Measurements from ENCODE around the gene PKIG. TPM values are rescaled to one million over a fixed set of nuclear protein-coding genes. Genes with fewer than 3 reads are reported as not detected.

The PKIG gene
- polyA plus RNA-seq, 1 of the 3 experiments (the other 2 are of a cell fraction), result 92.9 TPM

GRCh38 chr20:44622501-44623270 is 40.3 kb downstream of the PKIG start:
- TF ChIP-seq TEAD4 (IDR thresholded peaks at IDR 0.05; ENCODE audit: borderline replicate concordance, insufficient read depth) (no peak), POLR2AphosphoS5 (IDR thresholded peaks at IDR 0.05; ENCODE audit: low read depth, low read length) (no peak)
- TF ChIP-seq, protein P1, sequence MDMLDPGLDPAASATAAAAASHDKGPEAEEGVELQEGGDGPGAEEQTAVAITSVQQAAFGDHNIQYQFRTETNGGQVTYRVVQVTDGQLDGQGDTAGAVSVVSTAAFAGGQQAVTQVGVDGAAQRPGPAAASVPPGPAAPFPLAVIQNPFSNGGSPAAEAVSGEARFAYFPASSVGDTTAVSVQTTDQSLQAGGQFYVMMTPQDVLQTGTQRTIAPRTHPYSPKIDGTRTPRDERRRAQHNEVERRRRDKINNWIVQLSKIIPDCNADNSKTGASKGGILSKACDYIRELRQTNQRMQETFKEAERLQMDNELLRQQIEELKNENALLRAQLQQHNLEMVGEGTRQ (IDR thresholded peaks at IDR 0.05; ENCODE audit: borderline replicate concordance, low read depth, low read length), result no peak
- Histone ChIP-seq H3K9ac (no peak overlapping the region), H3K36me3 (replicated peaks in 1 of 2; ENCODE audit: control insufficient read depth in 1 of 2, insufficient read depth in 2 of 2, low read length in 1 of 2) (peaks cover 12 to 34% of the 10 kb centered on the region in 2 experiments), H3K27me3 (ENCODE audit: insufficient read depth) (no peaks in the 10 kb centered on the region), H3K9me3 (no peaks in the 10 kb centered on the region), H3K79me2 (ENCODE audit: insufficient read depth) (no peaks in the 10 kb centered on the region), H4K20me1 (ENCODE audit: insufficient read depth) (no peaks in the 10 kb centered on the region), H2AFZ (ENCODE audit: low read depth) (no peak overlapping the region), H3K9me2 (no peaks in the 10 kb centered on the region), H3F3A (replicated peaks; ENCODE audit: insufficient read depth) (no peaks in the 10 kb centered on the region), H3K4me2 (no peak overlapping the region), H3K4me3 (ENCODE audit: low read depth in 2 of 2, low read length in 1 of 2) (no peak overlapping the region), H3K4me1 (ENCODE audit: control insufficient read depth in 1 of 2, insufficient read depth in 2 of 2, low read depth in 1 of 2, low read length in 1 of 2) (no peaks in the 10 kb centered on the region), H3K27ac (ENCODE audit: low read depth in 2 of 2, low read length in 1 of 2) (no peak overlapping the region)
- DNase-seq, result no peak
- WGBS (ENCODE audit: low lambda C conversion rate), result 85% methylated on average over 16 of the region's 19 CpGs
- CTCF ChIA-PET, result interaction anchor here (1.0 to 1.3 kb wide), 2 partner anchors 10 to 13 kb away, joined by 3 to 4 read pairs; no protein-coding TSS in a partner anchor
- POLR2A ChIA-PET, result no interaction called here

GRCh38 chr20:44624152-44624551 is 41.8 kb downstream of the PKIG start:
- Histone ChIP-seq H3F3A (replicated peaks; ENCODE audit: insufficient read depth) (no peaks in the 10 kb centered on the region), H2AFZ (ENCODE audit: low read depth) (no peak overlapping the region), H3K27ac (ENCODE audit: low read depth in 2 of 2, low read length in 1 of 2) (no peak overlapping the region), H3K27me3 (ENCODE audit: insufficient read depth) (no peaks in the 10 kb centered on the region), H3K79me2 (ENCODE audit: insufficient read depth) (no peaks in the 10 kb centered on the region), H4K20me1 (ENCODE audit: insufficient read depth) (no peaks in the 10 kb centered on the region), H3K4me1 (ENCODE audit: control insufficient read depth in 1 of 2, insufficient read depth in 2 of 2, low read depth in 1 of 2, low read length in 1 of 2) (no peaks in the 10 kb centered on the region; a peak in 1 of 4 replicates), H3K4me3 (ENCODE audit: low read depth in 2 of 2, low read length in 1 of 2) (no peak overlapping the region), H3K9me3 (no peaks in the 10 kb centered on the region), H3K4me2 (no peak overlapping the region), H3K9ac (no peak overlapping the region), H3K9me2 (no peaks in the 10 kb centered on the region), H3K36me3 (replicated peaks in 1 of 2; ENCODE audit: control insufficient read depth in 1 of 2, insufficient read depth in 2 of 2, low read length in 1 of 2) (peaks cover 12 to 29% of the 10 kb centered on the region in 2 experiments)
- ChIA-PET POLR2A (no interaction called here), CTCF (interaction anchor here (1.4 kb wide), 1 partner anchor 14 kb away, joined by 5 read pairs; no protein-coding TSS in a partner anchor)
- DNase-seq, result no peak
- no peak for TF ChIP-seq TAF1 (IDR thresholded peaks at IDR 0.05; ENCODE audit: borderline replicate concordance, low read depth, low read length)
- WGBS (ENCODE audit: low lambda C conversion rate), result 93% methylated on average over 2 of the region's 4 CpGs

- Histone ChIP-seq H3K36me3 (replicated peaks in 1 of 2; ENCODE audit: control insufficient read depth in 1 of 2, insufficient read depth in 2 of 2, low read length in 1 of 2) (peaks cover 12 to 22% of the 10 kb centered on the region in 2 experiments), H4K20me1 (ENCODE audit: insufficient read depth) (no peaks in the 10 kb centered on the region), H3K27ac (ENCODE audit: low read depth in 2 of 2, low read length in 1 of 2) (no peak overlapping the region), H3K4me1 (ENCODE audit: control insufficient read depth in 1 of 2, insufficient read depth in 2 of 2, low read depth in 1 of 2, low read length in 1 of 2) (peaks cover 0 to 6% of the 10 kb centered on the region in 2 experiments; a peak in 1 of 4 replicates), H3K9me3 (no peaks in the 10 kb centered on the region), H2AFZ (ENCODE audit: low read depth) (no peak overlapping the region), H3F3A (replicated peaks; ENCODE audit: insufficient read depth) (no peaks in the 10 kb centered on the region), H3K9me2 (no peaks in the 10 kb centered on the region), H3K79me2 (ENCODE audit: insufficient read depth) (no peaks in the 10 kb centered on the region), H3K9ac (no peak overlapping the region), H3K4me2 (no peak overlapping the region), H3K27me3 (ENCODE audit: insufficient read depth) (no peaks in the 10 kb centered on the region), H3K4me3 (ENCODE audit: low read depth in 2 of 2, low read length in 1 of 2) (no peak overlapping the region)
- POLR2A ChIA-PET, result no interaction called here
- no peak for TF ChIP-seq RAD21 (IDR thresholded peaks at IDR 0.05; ENCODE audit: low read length)
- TF ChIP-seq GATA2 (CRISPR knock-in tag; IDR thresholded peaks at IDR 0.05), result no peak
- no peak for TF ChIP-seq CTCF (IDR thresholded peaks at IDR 0.05)
- no peak for TF ChIP-seq EZH2phosphoT487 (IDR thresholded peaks at IDR 0.05; ENCODE audit: borderline replicate concordance, low read depth)
- TF ChIP-seq CHD2 (IDR thresholded peaks at IDR 0.05; ENCODE audit: low read length, partially characterized antibody), result no peak
- TF ChIP-seq, protein P2, sequence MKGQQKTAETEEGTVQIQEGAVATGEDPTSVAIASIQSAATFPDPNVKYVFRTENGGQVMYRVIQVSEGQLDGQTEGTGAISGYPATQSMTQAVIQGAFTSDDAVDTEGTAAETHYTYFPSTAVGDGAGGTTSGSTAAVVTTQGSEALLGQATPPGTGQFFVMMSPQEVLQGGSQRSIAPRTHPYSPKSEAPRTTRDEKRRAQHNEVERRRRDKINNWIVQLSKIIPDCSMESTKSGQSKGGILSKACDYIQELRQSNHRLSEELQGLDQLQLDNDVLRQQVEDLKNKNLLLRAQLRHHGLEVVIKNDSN (IDR thresholded peaks at IDR 0.05; ENCODE audit: borderline replicate concordance, low read depth), result no peak
- TF ChIP-seq, protein P3, sequence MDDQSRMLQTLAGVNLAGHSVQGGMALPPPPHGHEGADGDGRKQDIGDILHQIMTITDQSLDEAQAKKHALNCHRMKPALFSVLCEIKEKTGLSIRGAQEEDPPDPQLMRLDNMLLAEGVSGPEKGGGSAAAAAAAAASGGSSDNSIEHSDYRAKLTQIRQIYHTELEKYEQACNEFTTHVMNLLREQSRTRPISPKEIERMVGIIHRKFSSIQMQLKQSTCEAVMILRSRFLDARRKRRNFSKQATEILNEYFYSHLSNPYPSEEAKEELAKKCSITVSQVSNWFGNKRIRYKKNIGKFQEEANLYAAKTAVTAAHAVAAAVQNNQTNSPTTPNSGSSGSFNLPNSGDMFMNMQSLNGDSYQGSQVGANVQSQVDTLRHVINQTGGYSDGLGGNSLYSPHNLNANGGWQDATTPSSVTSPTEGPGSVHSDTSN (IDR thresholded peaks at IDR 0.05), result no peak
- no peak for TF ChIP-seq YY1 (IDR thresholded peaks at IDR 0.05; ENCODE audit: low read depth)
- TF ChIP-seq NRF1 (IDR thresholded peaks at IDR 0.05; ENCODE audit: low read depth, low read length), result no peak
- no peak for TF ChIP-seq NFIC (IDR thresholded peaks at IDR 0.05; ENCODE audit: borderline replicate concordance)
- WGBS (ENCODE audit: low lambda C conversion rate), result 93% methylated on average over 4 of the region's 6 CpGs
- no peak for DNase-seq
- CTCF ChIA-PET, result interaction anchor here (0.6 to 1.4 kb wide), 2 partner anchors 9 to 14 kb away, joined by 3 to 5 read pairs; no protein-coding TSS in a partner anchor
Observed at GRCh38 chr20:44624743-44625271, 42.4 kb downstream of the PKIG start.
